Endodermal cell (in vitro differentiated cells): ENCODE measurements around the gene ZMIZ1. TPM values are rescaled to one million over a fixed set of nuclear protein-coding genes. Genes with fewer than 3 reads are reported as not detected.

Experiments used
- DNase-seq: peaks from one replicate; pipeline ENCODE4 v3.0.0-alpha.2; 2017
- H3K27ac ChIP-seq: 2 replicates; pipeline ENCODE4 v1.5.1; 2013; ENCODE audit warnings: mild to moderate bottlenecking, low read depth, low read length, moderate library complexity
- H3K27me3 ChIP-seq: 2 replicates; pipeline ENCODE4 v1.6.1; 2013; ENCODE audit warnings: mild to moderate bottlenecking, low read length, moderate library complexity; ENCODE audit not compliant: insufficient read depth, control insufficient read depth, poor library complexity, severe bottlenecking
- H3K36me3 ChIP-seq: 2 replicates; pipeline ENCODE4 v1.7.0; 2013; ENCODE audit warnings: mild to moderate bottlenecking, low read length, moderate library complexity; ENCODE audit not compliant: control insufficient read depth, insufficient read depth
- H3K4me1 ChIP-seq: one replicate; pipeline ENCODE4 v1.7.0; 2013; ENCODE audit warnings: low read length; ENCODE audit not compliant: control insufficient read depth, insufficient read depth
- H3K4me3 ChIP-seq: 2 replicates; pipeline ENCODE4 v1.5.1; 2013; ENCODE audit warnings: mild to moderate bottlenecking, low read length, moderate library complexity
- H3K9ac ChIP-seq: 2 replicates; pipeline ENCODE4 v1.6.1; 2013; ENCODE audit warnings: mild to moderate bottlenecking, low read length, moderate library complexity; ENCODE audit not compliant: poor library complexity, severe bottlenecking; ENCODE audit errors: extremely low read depth
- H3K9me3 ChIP-seq: 2 replicates; pipeline ENCODE4 v1.6.1; 2013; ENCODE audit warnings: mild to moderate bottlenecking, low read length, moderate library complexity; ENCODE audit not compliant: control insufficient read depth
- H3K27ac Mint-ChIP-seq: 2 replicates; pipeline ENCODE4 v1.8.0; 2020; ENCODE audit warnings: mixed read lengths
- H3K27me3 Mint-ChIP-seq: 2 replicates; pipeline ENCODE4 v1.8.0; 2021; ENCODE audit warnings: mild to moderate bottlenecking, mixed read lengths; ENCODE audit not compliant: insufficient read depth
- H3K36me3 Mint-ChIP-seq: 2 replicates; pipeline ENCODE4 v1.8.0; 2020; ENCODE audit warnings: low read depth, mixed read lengths
- H3K4me1 Mint-ChIP-seq: 2 replicates; pipeline ENCODE4 v1.8.0; 2020; ENCODE audit warnings: mixed read lengths
- H3K4me3 Mint-ChIP-seq: 2 replicates; pipeline ENCODE4 v1.8.0; 2020; ENCODE audit warnings: mild to moderate bottlenecking, moderate library complexity, mixed read lengths
- H3K9me3 Mint-ChIP-seq: 2 replicates; pipeline ENCODE4 v1.8.0; 2020; ENCODE audit warnings: mild to moderate bottlenecking, mixed read lengths
- WGBS, 2 experiments: methylation state at CpG; one replicate each; pipeline versions ENCODE4 v1.1.5 to v1.1.7; 2013; ENCODE audit warnings: missing lambda C conversion rate in 2 of 2, mixed read lengths in 1 of 2; ENCODE audit not compliant: insufficient coverage in 1 of 2, insufficient read length in 1 of 2; 5-methylcytosine and 5-hydroxymethylcytosine counted together
- total RNA-seq, 2 donors: library from RNA; stranded (reverse); fragmentation: NEBNext Ultra II Directional in 1 of 2; extraction: Animal tissue kit (Norgen Biotek cat#: 25700) in 1 of 2; gene quantifications; 2 replicates in 1 of 2; 3 replicates in 1 of 2; pipeline ENCODE4 v1.2.1, GENCODE V29; 2021
- TF ChIP-seq, protein P1 (sequence below): fragments of 200-600 bp; sonication (generic); conservative IDR thresholded peaks from 2 replicates; pipeline ENCODE4 v1.5.0; 2021; ENCODE audit warnings: antibody characterized with exemption, mild to moderate bottlenecking

ZMIZ1 gene
- total RNA-seq, 2 donors from 2014 or later: 65.3 to 67.5 TPM

DNA sequence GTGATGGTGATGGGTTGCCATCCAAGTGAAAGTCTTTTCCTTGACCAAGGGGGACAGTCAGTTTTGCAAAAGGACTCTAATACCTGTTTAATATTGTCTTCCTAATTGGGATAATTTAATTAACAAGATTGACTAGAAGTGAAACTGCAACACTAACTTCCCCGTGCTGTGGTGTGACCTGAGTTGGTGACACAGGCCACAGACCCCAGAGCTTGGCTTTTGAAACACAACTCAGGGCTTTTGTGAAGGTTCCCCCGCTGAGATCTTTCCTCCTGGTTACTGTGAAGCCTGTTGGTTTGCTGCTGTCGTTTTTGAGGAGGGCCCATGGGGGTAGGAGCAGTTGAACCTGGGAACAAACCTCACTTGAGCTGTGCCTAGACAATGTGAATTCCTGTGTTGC, 285.4 kb downstream of the ZMIZ1 start:
- WGBS, 2 experiments: 52 to 56% methylated on average over 3 of the region's 3 CpGs
- Mint-ChIP-seq H3K4me3 (no peak overlapping the region), H3K9me3 (no peaks in the 10 kb centered on the region), H3K4me1 (no peaks in the 10 kb centered on the region), H3K27ac (no peak overlapping the region), H3K27me3 (no peaks in the 10 kb centered on the region), H3K36me3 (peaks cover 66% of the 10 kb centered on the region)
- Histone ChIP-seq H3K27me3 (no peaks in the 10 kb centered on the region), H3K9ac (no peak overlapping the region), H3K27ac (no peak overlapping the region), H3K4me1 (no peaks in the 10 kb centered on the region), H3K36me3 (peaks cover 55% of the 10 kb centered on the region), H3K4me3 (no peak overlapping the region), H3K9me3 (no peaks in the 10 kb centered on the region)
- DNase-seq: no peak
- TF ChIP-seq, protein P1, sequence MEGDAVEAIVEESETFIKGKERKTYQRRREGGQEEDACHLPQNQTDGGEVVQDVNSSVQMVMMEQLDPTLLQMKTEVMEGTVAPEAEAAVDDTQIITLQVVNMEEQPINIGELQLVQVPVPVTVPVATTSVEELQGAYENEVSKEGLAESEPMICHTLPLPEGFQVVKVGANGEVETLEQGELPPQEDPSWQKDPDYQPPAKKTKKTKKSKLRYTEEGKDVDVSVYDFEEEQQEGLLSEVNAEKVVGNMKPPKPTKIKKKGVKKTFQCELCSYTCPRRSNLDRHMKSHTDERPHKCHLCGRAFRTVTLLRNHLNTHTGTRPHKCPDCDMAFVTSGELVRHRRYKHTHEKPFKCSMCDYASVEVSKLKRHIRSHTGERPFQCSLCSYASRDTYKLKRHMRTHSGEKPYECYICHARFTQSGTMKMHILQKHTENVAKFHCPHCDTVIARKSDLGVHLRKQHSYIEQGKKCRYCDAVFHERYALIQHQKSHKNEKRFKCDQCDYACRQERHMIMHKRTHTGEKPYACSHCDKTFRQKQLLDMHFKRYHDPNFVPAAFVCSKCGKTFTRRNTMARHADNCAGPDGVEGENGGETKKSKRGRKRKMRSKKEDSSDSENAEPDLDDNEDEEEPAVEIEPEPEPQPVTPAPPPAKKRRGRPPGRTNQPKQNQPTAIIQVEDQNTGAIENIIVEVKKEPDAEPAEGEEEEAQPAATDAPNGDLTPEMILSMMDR: no peak

DNA sequence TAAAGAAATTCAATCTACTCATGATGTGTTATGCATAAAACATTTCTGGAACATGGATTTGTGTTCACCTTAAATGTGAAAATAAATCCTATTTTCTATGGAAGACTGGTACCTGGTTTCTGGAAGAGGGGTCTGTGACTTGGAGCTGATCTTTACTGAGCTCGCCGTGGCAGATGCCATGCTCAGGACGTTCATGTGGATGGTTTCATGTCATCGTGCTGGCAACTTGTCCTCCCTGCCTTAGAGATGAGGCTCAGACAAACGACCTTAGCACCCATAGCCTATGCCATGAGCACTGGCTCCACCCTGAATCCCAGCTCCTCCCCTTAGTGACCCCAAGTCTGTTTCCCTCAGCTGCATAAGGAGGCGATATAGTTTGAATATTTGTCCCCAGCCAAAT, 285.8 kb downstream of the ZMIZ1 start:
- no peaks in the 10 kb centered on the region for H3K27me3 ChIP-seq
- no peaks in the 10 kb centered on the region for H3K4me1 Mint-ChIP-seq
- H3K4me3 ChIP-seq: no peak overlapping the region
- no peak overlapping the region for H3K27ac ChIP-seq
- peaks cover 61% of the 10 kb centered on the region for H3K36me3 Mint-ChIP-seq
- no peak overlapping the region for H3K4me3 Mint-ChIP-seq
- no peak overlapping the region for H3K9ac ChIP-seq
- WGBS, 2 experiments: 91 to 95% methylated on average over 6 of the region's 6 CpGs
- no peaks in the 10 kb centered on the region for H3K27me3 Mint-ChIP-seq
- H3K36me3 ChIP-seq: peaks cover 54% of the 10 kb centered on the region
- no peaks in the 10 kb centered on the region for H3K4me1 ChIP-seq
- no peaks in the 10 kb centered on the region for H3K9me3 ChIP-seq
- TF ChIP-seq, protein P1: no peak
- H3K27ac Mint-ChIP-seq: no peak overlapping the region
- DNase-seq: no peak
- no peaks in the 10 kb centered on the region for H3K9me3 Mint-ChIP-seq

DNA sequence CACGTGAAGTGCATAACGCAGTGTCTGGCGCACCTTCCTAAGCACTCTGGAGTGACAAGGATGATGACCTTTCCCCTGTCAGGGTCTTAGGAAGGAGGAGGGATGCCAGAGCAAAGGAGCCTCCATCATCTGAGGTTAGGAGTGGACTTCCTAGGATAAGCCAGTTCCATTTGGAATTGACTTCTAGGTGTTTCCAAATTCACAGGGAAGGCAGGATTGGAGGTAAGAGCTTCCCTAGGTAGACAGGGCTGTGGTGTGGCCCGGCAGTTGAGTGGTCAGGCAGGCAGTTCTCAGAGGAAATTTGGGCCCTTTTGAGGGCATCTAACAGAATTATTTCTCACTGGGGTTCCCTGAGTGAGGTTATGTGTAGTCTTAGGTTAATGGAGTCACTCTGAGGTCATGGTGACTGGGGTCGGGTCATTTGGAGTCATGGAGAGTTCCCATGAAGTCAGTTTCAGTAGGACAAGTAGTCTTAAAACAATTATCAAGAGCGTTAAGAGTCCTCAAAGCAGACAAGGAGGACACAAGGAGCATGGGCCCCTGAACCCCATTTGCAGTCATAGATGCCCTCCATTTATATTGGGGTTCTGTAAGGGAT, 286.8 kb downstream of the ZMIZ1 start:
- H3K4me3 Mint-ChIP-seq: no peak overlapping the region
- Histone ChIP-seq H3K36me3 (peaks cover 45% of the 10 kb centered on the region), H3K4me1 (no peaks in the 10 kb centered on the region), H3K27me3 (no peaks in the 10 kb centered on the region), H3K9ac (no peak overlapping the region), H3K4me3 (no peak overlapping the region), H3K9me3 (no peaks in the 10 kb centered on the region), H3K27ac (no peak overlapping the region)
- no peaks in the 10 kb centered on the region for H3K27me3 Mint-ChIP-seq
- 80 to 97% methylated on average over 3 to 6 of the region's 6 CpGs for WGBS, 2 experiments
- no peak for DNase-seq
- H3K9me3 Mint-ChIP-seq: no peaks in the 10 kb centered on the region
- TF ChIP-seq, protein P1: no peak
- no peak overlapping the region for H3K27ac Mint-ChIP-seq
- H3K36me3 Mint-ChIP-seq: peaks cover 52% of the 10 kb centered on the region
- no peaks in the 10 kb centered on the region for H3K4me1 Mint-ChIP-seq
